Calu3 (cell line): ENCODE results near the gene AMBP. TPM values are rescaled to one million over a fixed set of nuclear protein-coding genes. Genes with fewer than 3 reads are reported as not detected.

Source experiments
- BruUV-seq: library from RNA; stranded (reverse); fragments of 400-500 nt; replicated peaks from 2 replicates; lab custom pipeline; 2021; lab: Mats Ljungman, UMichigan
- CTCF ChIA-PET: fragments of 300-600 bp; sonication (Branson Sonifier 250); formaldehyde crosslinking; loops from one replicate; lab custom pipeline; 2022; ENCODE audit warnings: antibody characterized with exemption; lab: Charles Lee
- DNase-seq: peaks from one replicate; pipeline ENCODE4 v3.0.0; 2022
- H3K27ac Mint-ChIP-seq: one replicate; pipeline ENCODE4 v1.8.0; 2022; ENCODE audit warnings: mixed read lengths; ENCODE audit not compliant: unreplicated experiment
- H3K27me3 Mint-ChIP-seq: one replicate; pipeline ENCODE4 v1.8.0; 2022; ENCODE audit warnings: mixed read lengths; ENCODE audit not compliant: unreplicated experiment
- H3K36me3 Mint-ChIP-seq: one replicate; pipeline ENCODE4 v1.8.0; 2022; ENCODE audit warnings: mild to moderate bottlenecking, moderate library complexity, mixed read lengths; ENCODE audit not compliant: insufficient read depth, unreplicated experiment
- H3K4me1 Mint-ChIP-seq: one replicate; pipeline ENCODE4 v1.8.0; 2022; ENCODE audit warnings: mild to moderate bottlenecking, low read depth, mixed read lengths; ENCODE audit not compliant: unreplicated experiment
- H3K4me3 Mint-ChIP-seq: one replicate; pipeline ENCODE4 v1.8.0; 2022; ENCODE audit warnings: mild to moderate bottlenecking, low read depth, moderate library complexity, mixed read lengths; ENCODE audit not compliant: unreplicated experiment
- H3K9me3 Mint-ChIP-seq: one replicate; pipeline ENCODE4 v1.8.0; 2022; ENCODE audit warnings: low read depth, mixed read lengths; ENCODE audit not compliant: unreplicated experiment
- CTCF ChIP-seq: fragments of 200-600 bp; IDR thresholded peaks from one replicate; pipeline ENCODE4 v1.8.0; 2022; ENCODE audit warnings: antibody characterized with exemption; ENCODE audit not compliant: unreplicated experiment
- intact Hi-C: fragments of 100-400 bp; cut with micrococcal nuclease; formaldehyde crosslinking; loops from one replicate; pipeline ENCODE4 v1.10.0; 2022; ENCODE audit not compliant: unreplicated experiment
- total RNA-seq: library from RNA; stranded (reverse); gene quantifications from 2 replicates; pipeline ENCODE4 v1.2.3, GENCODE V29; 2022

AMBP gene
- total RNA-seq, 1 experiment from 2014 or later, result 2.7 TPM

GRCh38 chr9:114122136-114123027 is 44.3 kb upstream of the AMBP start:
- no peak overlapping the region for H3K4me3 Mint-ChIP-seq
- peaks cover 6% of the 10 kb centered on the region for H3K9me3 Mint-ChIP-seq
- TF ChIP-seq CTCF, result no peak
- no peaks in the 10 kb centered on the region for H3K36me3 Mint-ChIP-seq
- peaks cover 28% of the 10 kb centered on the region for H3K4me1 Mint-ChIP-seq
- no TSS peak for BruUV-seq
- CTCF ChIA-PET, result no interaction called here
- intact Hi-C loops, result no loop called here
- no peak for DNase-seq
- no peak overlapping the region for H3K27ac Mint-ChIP-seq
- H3K27me3 Mint-ChIP-seq, result peaks cover 8% of the 10 kb centered on the region

- H3K4me3 Mint-ChIP-seq, result no peak overlapping the region
- CTCF ChIA-PET, result no interaction called here
- H3K36me3 Mint-ChIP-seq, result no peaks in the 10 kb centered on the region
- BruUV-seq, result no TSS peak
- H3K27ac Mint-ChIP-seq, result no peak overlapping the region
- H3K27me3 Mint-ChIP-seq, result no peaks in the 10 kb centered on the region
- H3K4me1 Mint-ChIP-seq, result peaks cover 29% of the 10 kb centered on the region
- no peak for TF ChIP-seq CTCF
- no peak for DNase-seq
- intact Hi-C loops, result no loop called here
- peaks cover 4% of the 10 kb centered on the region for H3K9me3 Mint-ChIP-seq
Measured at GRCh38 chr9:114121227-114122135, 43.4 kb upstream of the AMBP start.

- no peak overlapping the region for H3K27ac Mint-ChIP-seq
- peak; percentile 14 for DNase-seq
- intact Hi-C loops, result no loop called here
- BruUV-seq, result no TSS peak
- peaks cover 4% of the 10 kb centered on the region for H3K9me3 Mint-ChIP-seq
- no peaks in the 10 kb centered on the region for H3K36me3 Mint-ChIP-seq
- CTCF ChIA-PET, result no interaction called here
- H3K4me3 Mint-ChIP-seq, result no peak overlapping the region
- TF ChIP-seq CTCF, result no peak
- peaks cover 29% of the 10 kb centered on the region for H3K4me1 Mint-ChIP-seq
- no peaks in the 10 kb centered on the region for H3K27me3 Mint-ChIP-seq
Measured at GRCh38 chr9:114120192-114121014, 42.3 kb upstream of the AMBP start.
